Gastrocnemius medialis (tissue), 4 donors: ENCODE data around the gene ABTB2.

Source experiments
- CTCF ChIP-seq, 5 experiments: fragments of 450-650 bp in 3 of 5; fragments of 200-600 bp in 2 of 5; sonication (generic) in 2 of 5; IDR thresholded peaks in 4 of 5; conservative IDR thresholded peaks in 1 of 5; 1 replicate in 4 of 5; 2 replicates in 1 of 5; pipeline ENCODE4 v1.5.1; 2016 to 2019; ENCODE audit warnings: antibody characterized with exemption in 5 of 5, mild to moderate bottlenecking in 3 of 5, moderate library complexity in 3 of 5
- POLR2A ChIP-seq, 2 donors: fragments of 450-650 bp; IDR thresholded peaks; one replicate each; pipeline ENCODE4 v1.6.1; 2017; ENCODE audit warnings: antibody characterized with exemption in 2 of 2, mild to moderate bottlenecking in 2 of 2, moderate library complexity in 2 of 2

DNA sequence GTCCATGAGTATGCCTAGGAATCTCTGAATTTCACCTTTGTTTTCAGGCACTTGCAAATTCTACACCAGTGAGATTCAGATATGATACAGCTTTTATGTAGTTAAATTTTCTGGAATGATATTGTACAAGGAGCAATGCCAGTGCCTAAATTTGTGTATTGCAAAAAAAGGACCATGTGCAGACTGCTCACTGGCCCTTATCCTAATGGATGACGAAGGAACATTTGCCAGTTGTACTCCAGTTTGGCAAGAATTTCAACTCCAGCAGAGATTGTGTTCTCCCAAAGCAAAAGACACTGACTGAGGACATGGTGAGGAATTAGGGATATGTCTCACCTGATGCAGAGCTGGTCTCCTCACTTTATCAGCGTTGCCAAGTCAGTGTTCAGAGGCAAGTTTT, 243.8 kb downstream of the ABTB2 start:
- TF ChIP-seq POLR2A (IDR thresholded peaks at IDR 0.05) = no peak
- TF ChIP-seq CTCF (IDR thresholded peaks at IDR 0.05 in 4 of 5, conservative IDR thresholded peaks at IDR 0.05 in 1 of 5) = no peak
